ENCODE data around the gene CIB1. TPM values are rescaled to one million over a fixed set of nuclear protein-coding genes. Genes with fewer than 3 reads are reported as not detected.

CIB1 gene
- total and polyA plus RNA-seq, 10 of the 15 experiments (the other 5 are each of a cell fraction or from before 2014, with no cell fraction given): 10.8 to 155 (median 81.9) TPM

DNA sequence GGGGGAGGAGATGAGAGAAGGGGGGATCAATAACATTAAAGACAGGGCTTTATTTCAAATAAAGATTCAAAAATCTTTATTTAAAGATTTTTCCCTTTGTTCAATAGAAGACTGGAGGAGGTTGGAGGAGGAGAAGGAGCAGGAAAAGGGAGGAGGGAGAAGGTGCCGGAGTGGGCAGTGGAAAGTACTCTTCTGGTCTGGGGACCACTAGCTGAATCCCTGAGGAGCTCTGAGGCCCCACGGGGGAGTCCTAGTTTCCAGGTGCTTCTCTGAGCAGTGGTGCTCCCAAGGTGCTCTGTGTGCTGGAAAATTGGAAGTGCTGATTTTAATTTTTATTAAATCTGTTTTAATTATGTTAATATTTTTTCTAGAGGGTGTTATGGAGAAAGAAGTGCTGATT, 52.0 kb downstream of the CIB1 start (continued):
- TF ChIP-seq, protein P1, sequence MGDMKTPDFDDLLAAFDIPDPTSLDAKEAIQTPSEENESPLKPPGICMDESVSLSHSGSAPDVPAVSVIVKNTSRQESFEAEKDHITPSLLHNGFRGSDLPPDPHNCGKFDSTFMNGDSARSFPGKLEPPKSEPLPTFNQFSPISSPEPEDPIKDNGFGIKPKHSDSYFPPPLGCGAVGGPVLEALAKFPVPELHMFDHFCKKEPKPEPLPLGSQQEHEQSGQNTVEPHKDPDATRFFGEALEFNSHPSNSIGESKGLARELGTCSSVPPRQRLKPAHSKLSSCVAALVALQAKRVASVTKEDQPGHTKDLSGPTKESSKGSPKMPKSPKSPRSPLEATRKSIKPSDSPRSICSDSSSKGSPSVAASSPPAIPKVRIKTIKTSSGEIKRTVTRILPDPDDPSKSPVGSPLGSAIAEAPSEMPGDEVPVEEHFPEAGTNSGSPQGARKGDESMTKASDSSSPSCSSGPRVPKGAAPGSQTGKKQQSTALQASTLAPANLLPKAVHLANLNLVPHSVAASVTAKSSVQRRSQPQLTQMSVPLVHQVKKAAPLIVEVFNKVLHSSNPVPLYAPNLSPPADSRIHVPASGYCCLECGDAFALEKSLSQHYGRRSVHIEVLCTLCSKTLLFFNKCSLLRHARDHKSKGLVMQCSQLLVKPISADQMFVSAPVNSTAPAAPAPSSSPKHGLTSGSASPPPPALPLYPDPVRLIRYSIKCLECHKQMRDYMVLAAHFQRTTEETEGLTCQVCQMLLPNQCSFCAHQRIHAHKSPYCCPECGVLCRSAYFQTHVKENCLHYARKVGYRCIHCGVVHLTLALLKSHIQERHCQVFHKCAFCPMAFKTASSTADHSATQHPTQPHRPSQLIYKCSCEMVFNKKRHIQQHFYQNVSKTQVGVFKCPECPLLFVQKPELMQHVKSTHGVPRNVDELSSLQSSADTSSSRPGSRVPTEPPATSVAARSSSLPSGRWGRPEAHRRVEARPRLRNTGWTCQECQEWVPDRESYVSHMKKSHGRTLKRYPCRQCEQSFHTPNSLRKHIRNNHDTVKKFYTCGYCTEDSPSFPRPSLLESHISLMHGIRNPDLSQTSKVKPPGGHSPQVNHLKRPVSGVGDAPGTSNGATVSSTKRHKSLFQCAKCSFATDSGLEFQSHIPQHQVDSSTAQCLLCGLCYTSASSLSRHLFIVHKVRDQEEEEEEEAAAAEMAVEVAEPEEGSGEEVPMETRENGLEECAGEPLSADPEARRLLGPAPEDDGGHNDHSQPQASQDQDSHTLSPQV (IDR thresholded peaks at IDR 0.05): no peak

Small RNAs within 50 kb of the gene (small RNA-seq; reads per million reads assigned to genes)
- not detected for gene AC091167.3

Other genes starting within 250 kb of the CIB1 start
Only the 7 nearest of the 8 such genes appear.
- 272 and 292 TPM in 2 replicates for gene IDH2, start 131.5 kb downstream of the CIB1 start, total RNA-seq (2014; rRNA removed)
- 164 and 165 TPM in 2 replicates for gene IDH2, start 131.5 kb downstream of the CIB1 start, total RNA-seq (2014; rRNA removed; fragmentation: Illumina TruSeq; extraction: Trizol)
- 271 and 294 TPM in 2 replicates for gene IDH2, start 131.5 kb downstream of the CIB1 start, total RNA-seq (2021)
- 130 and 247 TPM in 2 replicates for gene IDH2, start 131.5 kb downstream of the CIB1 start, polyA plus RNA-seq (2011; rRNA removed)
- gene IDH2, start 131.5 kb downstream of the CIB1 start, polyA plus RNA-seq (2014; fragmentation: Illumina TruSeq; extraction: Trizol): 143 and 238 TPM in 2 replicates
- gene IDH2, start 131.5 kb downstream of the CIB1 start, polyA plus RNA-seq (2014; fragmentation: Nextera tagmentation; extraction: Ambion mirVana): 10 to 100 TPM in 1 of 2 experiments, 1 to 10 TPM in 1; 2.3 to 15.4 TPM
- gene IDH2, start 131.5 kb downstream of the CIB1 start, polyA plus RNA-seq (2014; rRNA removed): 225 and 254 TPM in 2 replicates
- gene IDH2, start 131.5 kb downstream of the CIB1 start, polyA plus RNA-seq (2016; fragmentation: Nextera tagmentation; extraction: Ambion mirVana): 100 to 1,000 TPM; 318 to 358 TPM
- gene SEMA4B, start 32.6 kb downstream of the CIB1 start, total RNA-seq (2014; rRNA removed): 10.4 and 13.4 TPM in 2 replicates
- gene SEMA4B, start 32.6 kb downstream of the CIB1 start, total RNA-seq (2014; rRNA removed; fragmentation: Illumina TruSeq; extraction: Trizol): 7.7 and 8.8 TPM in 2 replicates
- gene SEMA4B, start 32.6 kb downstream of the CIB1 start, total RNA-seq (2021): 23.5 and 26.0 TPM in 2 replicates
- 3.9 and 8.7 TPM in 2 replicates for gene SEMA4B, start 32.6 kb downstream of the CIB1 start, polyA plus RNA-seq (2011; rRNA removed)
- 3.7 and 8.1 TPM in 2 replicates for gene SEMA4B, start 32.6 kb downstream of the CIB1 start, polyA plus RNA-seq (2014; fragmentation: Illumina TruSeq; extraction: Trizol)
- gene SEMA4B, start 32.6 kb downstream of the CIB1 start, polyA plus RNA-seq (2014; fragmentation: Nextera tagmentation; extraction: Ambion mirVana): 1 to 10 TPM in 1 of 2 experiments, under 1 TPM in 1; 0.87 to 1.4 TPM
- gene SEMA4B, start 32.6 kb downstream of the CIB1 start, polyA plus RNA-seq (2014; rRNA removed): 16.3 and 18.1 TPM in 2 replicates
- 10 to 100 TPM in 1 of 2 experiments, 1 to 10 TPM in 1; 10.0 to 10.8 TPM for gene SEMA4B, start 32.6 kb downstream of the CIB1 start, polyA plus RNA-seq (2016; fragmentation: Nextera tagmentation; extraction: Ambion mirVana)
- 5.2 and 5.6 TPM in 2 replicates for gene GDPGP1, start 268 bp upstream of the CIB1 start, total RNA-seq (2014; rRNA removed)
- 2.7 and 3.5 TPM in 2 replicates for gene GDPGP1, start 268 bp upstream of the CIB1 start, total RNA-seq (2014; rRNA removed; fragmentation: Illumina TruSeq; extraction: Trizol)
- 7.8 and 8.9 TPM in 2 replicates for gene GDPGP1, start 268 bp upstream of the CIB1 start, total RNA-seq (2021)
- 1.5 and 3.2 TPM in 2 replicates for gene GDPGP1, start 268 bp upstream of the CIB1 start, polyA plus RNA-seq (2011; rRNA removed)
- gene GDPGP1, start 268 bp upstream of the CIB1 start, polyA plus RNA-seq (2014; fragmentation: Illumina TruSeq; extraction: Trizol): 0.90 and 2.2 TPM in 2 replicates
- gene GDPGP1, start 268 bp upstream of the CIB1 start, polyA plus RNA-seq (2014; fragmentation: Nextera tagmentation; extraction: Ambion mirVana): under 1 TPM; 0.68 to 0.85 TPM
- 4.3 TPM in 2 replicates for gene GDPGP1, start 268 bp upstream of the CIB1 start, polyA plus RNA-seq (2014; rRNA removed)
- 1 to 10 TPM; 2.1 to 3.8 TPM for gene GDPGP1, start 268 bp upstream of the CIB1 start, polyA plus RNA-seq (2016; fragmentation: Nextera tagmentation; extraction: Ambion mirVana)
- gene TTLL13, start 15.6 kb upstream of the CIB1 start, total RNA-seq (2014; rRNA removed): 0.05 and 0.11 TPM in 2 replicates
- 0.09 TPM in 1 of 2 replicates, not detected in the other for gene TTLL13, start 15.6 kb upstream of the CIB1 start, total RNA-seq (2014; rRNA removed; fragmentation: Illumina TruSeq; extraction: Trizol)
- 0.13 and 0.19 TPM in 2 replicates for gene TTLL13, start 15.6 kb upstream of the CIB1 start, total RNA-seq (2021)
- gene TTLL13, start 15.6 kb upstream of the CIB1 start, polyA plus RNA-seq (2011; rRNA removed): 0.26 and 0.27 TPM in 2 replicates
- 0.13 and 0.22 TPM in 2 replicates for gene TTLL13, start 15.6 kb upstream of the CIB1 start, polyA plus RNA-seq (2014; fragmentation: Illumina TruSeq; extraction: Trizol)
- gene TTLL13, start 15.6 kb upstream of the CIB1 start, polyA plus RNA-seq (2014; fragmentation: Nextera tagmentation; extraction: Ambion mirVana): under 1 TPM in 1 of 2 experiments, not detected in 1; 0.03 TPM
- 0.17 and 0.22 TPM in 2 replicates for gene TTLL13, start 15.6 kb upstream of the CIB1 start, polyA plus RNA-seq (2014; rRNA removed)
- under 1 TPM; 0.09 to 0.32 TPM for gene TTLL13, start 15.6 kb upstream of the CIB1 start, polyA plus RNA-seq (2016; fragmentation: Nextera tagmentation; extraction: Ambion mirVana)
- 22.9 and 26.0 TPM in 2 replicates for gene NGRN, start 31.7 kb upstream of the CIB1 start, total RNA-seq (2014; rRNA removed)
- gene NGRN, start 31.7 kb upstream of the CIB1 start, total RNA-seq (2014; rRNA removed; fragmentation: Illumina TruSeq; extraction: Trizol): 17.8 and 18.2 TPM in 2 replicates
- gene NGRN, start 31.7 kb upstream of the CIB1 start, total RNA-seq (2021): 22.9 and 25.7 TPM in 2 replicates
- gene NGRN, start 31.7 kb upstream of the CIB1 start, polyA plus RNA-seq (2011; rRNA removed): 28.4 and 29.5 TPM in 2 replicates
- 18.3 and 20.8 TPM in 2 replicates for gene NGRN, start 31.7 kb upstream of the CIB1 start, polyA plus RNA-seq (2014; fragmentation: Illumina TruSeq; extraction: Trizol)
- 10 to 100 TPM in 1 of 2 experiments, 1 to 10 TPM in 1; 5.8 to 11.2 TPM for gene NGRN, start 31.7 kb upstream of the CIB1 start, polyA plus RNA-seq (2014; fragmentation: Nextera tagmentation; extraction: Ambion mirVana)
- 22.2 and 23.6 TPM in 2 replicates for gene NGRN, start 31.7 kb upstream of the CIB1 start, polyA plus RNA-seq (2014; rRNA removed)
- gene NGRN, start 31.7 kb upstream of the CIB1 start, polyA plus RNA-seq (2016; fragmentation: Nextera tagmentation; extraction: Ambion mirVana): 10 to 100 TPM; 29.2 to 31.3 TPM
- 1.5 and 1.7 TPM in 2 replicates for gene ZNF774, start 118.3 kb upstream of the CIB1 start, total RNA-seq (2014; rRNA removed)
- 1.7 and 2.3 TPM in 2 replicates for gene ZNF774, start 118.3 kb upstream of the CIB1 start, total RNA-seq (2014; rRNA removed; fragmentation: Illumina TruSeq; extraction: Trizol)
- 1.7 TPM in 2 replicates for gene ZNF774, start 118.3 kb upstream of the CIB1 start, total RNA-seq (2021)
- gene ZNF774, start 118.3 kb upstream of the CIB1 start, polyA plus RNA-seq (2011; rRNA removed): 0.87 and 0.98 TPM in 2 replicates
- gene ZNF774, start 118.3 kb upstream of the CIB1 start, polyA plus RNA-seq (2014; fragmentation: Illumina TruSeq; extraction: Trizol): 2.0 and 2.4 TPM in 2 replicates
- under 1 TPM; 0.35 to 0.40 TPM for gene ZNF774, start 118.3 kb upstream of the CIB1 start, polyA plus RNA-seq (2014; fragmentation: Nextera tagmentation; extraction: Ambion mirVana)
- 2.2 and 2.5 TPM in 2 replicates for gene ZNF774, start 118.3 kb upstream of the CIB1 start, polyA plus RNA-seq (2014; rRNA removed)
- gene ZNF774, start 118.3 kb upstream of the CIB1 start, polyA plus RNA-seq (2016; fragmentation: Nextera tagmentation; extraction: Ambion mirVana): 1 to 10 TPM in 1 of 2 experiments, under 1 TPM in 1; 0.54 to 1.8 TPM
- 124 and 140 TPM in 2 replicates for gene IQGAP1, start 154.3 kb upstream of the CIB1 start, total RNA-seq (2014; rRNA removed)
- 222 and 234 TPM in 2 replicates for gene IQGAP1, start 154.3 kb upstream of the CIB1 start, total RNA-seq (2014; rRNA removed; fragmentation: Illumina TruSeq; extraction: Trizol)
- 118 and 122 TPM in 2 replicates for gene IQGAP1, start 154.3 kb upstream of the CIB1 start, total RNA-seq (2021)
- gene IQGAP1, start 154.3 kb upstream of the CIB1 start, polyA plus RNA-seq (2011; rRNA removed): 110 and 149 TPM in 2 replicates
- 250 and 338 TPM in 2 replicates for gene IQGAP1, start 154.3 kb upstream of the CIB1 start, polyA plus RNA-seq (2014; fragmentation: Illumina TruSeq; extraction: Trizol)
- 10 to 100 TPM; 65.2 to 66.6 TPM for gene IQGAP1, start 154.3 kb upstream of the CIB1 start, polyA plus RNA-seq (2014; fragmentation: Nextera tagmentation; extraction: Ambion mirVana)
- gene IQGAP1, start 154.3 kb upstream of the CIB1 start, polyA plus RNA-seq (2014; rRNA removed): 96.6 and 115 TPM in 2 replicates
- gene IQGAP1, start 154.3 kb upstream of the CIB1 start, polyA plus RNA-seq (2016; fragmentation: Nextera tagmentation; extraction: Ambion mirVana): 100 to 1,000 TPM in 1 of 2 experiments, 10 to 100 TPM in 1; 99.6 to 103 TPM